Measurements from ENCODE around the gene LIG3. TPM values are rescaled to one million over a fixed set of nuclear protein-coding genes. Genes with fewer than 3 reads are reported as not detected.

Gene LIG3
- total and polyA plus RNA-seq, 7 experiments from 2014 or later = 14.4 to 60.3 (median 50.7) TPM

Other genes starting within 250 kb of the LIG3 start
- gene CCT6B, start 19.1 kb upstream of the LIG3 start, total RNA-seq = 1 to 10 TPM; 1.6 to 3.8 (median 2.4) TPM
- 1 to 10 TPM; 1.3 TPM for gene CCT6B, start 19.1 kb upstream of the LIG3 start, polyA plus RNA-seq
- gene ZNF830, start 19.0 kb upstream of the LIG3 start, total RNA-seq = 10 to 100 TPM; 26.9 to 47.3 (median 44.9) TPM
- 10 to 100 TPM; 20.6 to 30.1 TPM for gene ZNF830, start 19.0 kb upstream of the LIG3 start, polyA plus RNA-seq
- gene RFFL, start 83.2 kb downstream of the LIG3 start, total RNA-seq = 10 to 100 TPM; 45.0 to 74.7 (median 55.7) TPM
- 10 to 100 TPM; 36.4 to 47.1 TPM for gene RFFL, start 83.2 kb downstream of the LIG3 start, polyA plus RNA-seq
- gene RAD51D, start 139.3 kb downstream of the LIG3 start, total RNA-seq = 10 to 100 TPM; 15.0 to 34.2 (median 25.4) TPM
- gene RAD51D, start 139.3 kb downstream of the LIG3 start, polyA plus RNA-seq = 10 to 100 TPM in 1 of 2 donors, 1 to 10 TPM in 1; 7.0 to 17.6 TPM
- gene FNDC8, start 141.1 kb downstream of the LIG3 start, total RNA-seq = not detected
- gene FNDC8, start 141.1 kb downstream of the LIG3 start, polyA plus RNA-seq = not detected
- gene NLE1, start 161.8 kb downstream of the LIG3 start, total RNA-seq = 10 to 100 TPM in 4 of 5 experiments, 1 to 10 TPM in 1; 10.0 to 29.4 (median 21.8) TPM
- 10 to 100 TPM in 1 of 2 donors, 1 to 10 TPM in 1; 6.1 to 10.7 TPM for gene NLE1, start 161.8 kb downstream of the LIG3 start, polyA plus RNA-seq
- under 1 TPM; 0.10 to 0.62 (median 0.29) TPM for gene UNC45B, start 167.3 kb downstream of the LIG3 start, total RNA-seq
- gene UNC45B, start 167.3 kb downstream of the LIG3 start, polyA plus RNA-seq = under 1 TPM; 0.10 to 0.22 TPM
- gene SLC35G3, start 213.9 kb downstream of the LIG3 start, total RNA-seq = not detected
- gene SLC35G3, start 213.9 kb downstream of the LIG3 start, polyA plus RNA-seq = not detected

Data from naive thymus-derived CD4-positive, alpha-beta T cell (primary cell).